Stimulated activated CD8-positive, alpha-beta memory T cell treated with anti-CD3 and anti-CD28 coated beads, Interleukin-12 subunit alpha, Interleukin-12 subunit beta, amount 100 ng/mL, for 1 hour (primary cell): ENCODE results near the gene MINK1.
A peak's percentile ranks its signal among the peaks of the same experiment; 100 is the strongest.

Source experiments
- DNase-seq: peaks from one replicate; pipeline ENCODE4 v3.0.0-alpha.2; 2020; ENCODE audit warnings: low read depth

MINK1 gene

DNA sequence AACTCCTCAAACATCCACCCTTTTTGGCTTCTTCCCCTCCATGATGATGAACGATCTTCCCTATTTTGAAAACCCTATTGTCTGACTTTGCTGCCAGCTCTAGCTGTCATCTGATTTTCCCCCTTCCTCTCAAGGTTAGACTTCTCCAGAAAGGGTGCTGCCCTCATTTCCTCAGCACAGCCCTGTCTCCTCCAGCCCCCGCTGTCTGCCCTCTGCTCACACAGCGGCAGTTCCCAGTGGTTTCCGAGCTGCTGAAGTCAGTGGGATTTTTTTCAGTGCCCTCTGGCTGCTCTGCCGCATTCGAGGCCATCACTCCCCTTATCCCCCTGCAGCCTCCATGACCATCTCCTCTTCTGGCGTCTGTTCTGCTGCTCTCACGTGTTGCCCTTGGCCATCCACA lies 39.6 kb downstream of the MINK1 start:
- DNase-seq: no peak

- DNase-seq: no peak
Measured at GRCh38 chr17:4877089-4877488, 43.9 kb downstream of the MINK1 start.

DNA sequence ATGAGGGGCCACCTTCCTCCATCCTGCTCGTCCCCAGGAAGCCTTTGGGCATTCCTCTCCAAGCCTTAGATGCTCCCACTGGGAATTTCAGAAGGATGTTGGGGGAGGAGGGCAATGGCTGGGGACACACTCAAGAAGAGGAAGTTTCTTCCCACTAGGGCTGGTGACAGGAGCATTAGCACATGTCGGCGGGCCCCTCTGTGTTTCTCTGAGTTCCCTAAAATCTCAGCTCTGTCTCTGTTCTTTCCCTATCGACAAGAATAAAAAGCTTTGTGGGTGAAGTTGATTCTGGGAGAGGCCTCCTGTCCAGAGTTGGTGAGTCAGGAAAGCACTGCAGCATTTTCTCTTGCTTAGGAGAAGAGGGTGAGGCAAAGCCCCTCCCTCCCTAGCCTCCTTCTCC lies 46.5 kb downstream of the MINK1 start:
- no peak for DNase-seq

- DNase-seq: no peak
Measured at GRCh38 chr17:4880857-4881256, 47.7 kb downstream of the MINK1 start.

- DNase-seq: peak; percentile 60
Measured at GRCh38 chr17:4881761-4882555, 48.8 kb downstream of the MINK1 start.

DNA sequence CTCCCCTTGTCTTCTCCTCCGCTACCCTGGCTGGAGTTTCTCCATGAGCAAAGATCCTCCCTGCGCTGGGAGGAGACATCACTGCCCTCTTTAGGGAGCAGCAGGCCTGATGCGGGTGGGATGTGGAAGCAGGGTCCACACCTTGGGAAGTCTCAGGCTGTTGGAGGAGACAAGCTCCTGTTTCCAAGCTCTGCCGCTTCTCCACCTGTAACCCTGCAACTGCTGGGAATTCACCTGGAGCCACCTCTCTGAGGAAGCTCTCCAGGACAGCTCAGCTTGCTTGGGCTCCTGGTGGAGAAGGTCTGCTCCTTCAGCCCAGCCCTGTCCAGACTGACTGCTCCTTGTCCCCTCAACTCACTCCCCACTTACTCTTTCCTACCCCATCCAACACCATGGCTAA lies 51.3 kb downstream of the MINK1 start:
- DNase-seq: no peak

- DNase-seq: no peak
Measured at GRCh38 chr17:4886830-4887229, 53.7 kb downstream of the MINK1 start.

DNA sequence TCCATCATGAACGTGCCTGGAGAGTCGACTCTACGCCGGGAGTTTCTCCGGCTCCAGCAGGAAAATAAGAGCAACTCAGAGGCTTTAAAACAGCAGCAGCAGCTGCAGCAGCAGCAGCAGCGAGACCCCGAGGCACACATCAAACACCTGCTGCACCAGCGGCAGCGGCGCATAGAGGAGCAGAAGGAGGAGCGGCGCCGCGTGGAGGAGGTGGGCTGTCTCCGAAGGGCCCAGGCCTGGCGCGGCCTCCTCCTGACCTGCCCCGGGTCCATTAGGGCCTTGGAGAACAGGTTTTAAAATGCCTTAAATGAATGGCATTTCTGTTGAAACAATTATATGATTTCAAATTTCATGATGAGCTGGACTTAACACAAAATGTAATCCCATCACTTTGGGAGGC lies 54.4 kb downstream of the MINK1 start:
- DNase-seq: no peak

- DNase-seq: no peak
Measured at GRCh38 chr17:4891411-4892410, 58.6 kb downstream of the MINK1 start.

GRCh38 chr17:4892499-4893221 lies 59.5 kb downstream of the MINK1 start:
- DNase-seq: no peak

DNA sequence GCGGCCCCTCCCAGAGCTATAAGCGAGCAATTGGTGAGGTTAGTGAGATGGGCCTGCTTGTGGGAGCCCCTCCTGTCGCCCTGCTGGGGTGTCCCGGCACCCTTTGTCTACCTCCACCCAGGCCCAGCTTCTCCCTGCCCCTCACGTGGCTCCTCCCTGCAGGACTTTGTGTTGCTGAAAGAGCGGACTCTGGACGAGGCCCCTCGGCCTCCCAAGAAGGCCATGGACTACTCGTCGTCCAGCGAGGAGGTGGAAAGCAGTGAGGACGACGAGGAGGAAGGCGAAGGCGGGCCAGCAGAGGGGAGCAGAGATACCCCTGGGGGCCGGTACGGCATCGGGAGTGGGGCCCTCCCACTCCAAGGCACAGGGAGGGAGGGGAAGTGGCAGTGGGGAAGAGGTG lies 60.1 kb downstream of the MINK1 start:
- DNase-seq: no peak

DNA sequence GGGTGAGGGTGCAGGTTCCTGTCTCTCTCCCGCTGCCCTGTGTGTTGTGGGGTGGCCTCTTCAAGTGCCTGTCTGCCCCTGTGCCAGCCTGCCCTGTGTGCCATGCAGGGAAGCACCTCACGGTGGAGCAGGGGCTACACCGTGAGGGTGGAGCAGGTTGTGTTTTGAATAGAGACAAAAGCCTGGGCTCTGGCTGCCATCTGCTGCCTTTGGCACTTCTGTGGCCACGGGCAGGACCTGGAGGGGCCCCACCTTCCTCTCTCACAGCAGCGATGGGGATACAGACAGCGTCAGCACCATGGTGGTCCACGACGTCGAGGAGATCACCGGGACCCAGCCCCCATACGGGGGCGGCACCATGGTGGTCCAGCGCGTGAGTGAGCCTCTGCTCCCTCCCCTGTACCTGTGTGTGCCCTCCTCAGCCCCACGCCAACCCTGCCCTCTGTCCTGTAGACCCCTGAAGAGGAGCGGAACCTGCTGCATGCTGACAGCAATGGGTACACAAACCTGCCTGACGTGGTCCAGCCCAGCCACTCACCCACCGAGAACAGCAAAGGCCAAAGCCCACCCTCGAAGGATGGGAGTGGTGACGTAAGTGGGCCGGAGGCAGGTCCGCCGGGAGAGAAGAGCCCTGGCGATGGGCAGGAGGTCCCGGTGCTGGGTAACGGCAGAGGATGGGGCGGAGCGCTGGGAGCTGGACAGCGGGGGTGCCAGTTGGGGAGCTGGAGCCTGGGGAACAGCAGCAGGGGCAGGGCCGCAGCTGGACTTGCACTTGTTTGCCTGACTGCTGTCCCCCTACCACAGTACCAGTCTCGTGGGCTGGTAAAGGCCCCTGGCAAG lies 60.8 kb downstream of the MINK1 start:
- DNase-seq: no peak

DNA sequence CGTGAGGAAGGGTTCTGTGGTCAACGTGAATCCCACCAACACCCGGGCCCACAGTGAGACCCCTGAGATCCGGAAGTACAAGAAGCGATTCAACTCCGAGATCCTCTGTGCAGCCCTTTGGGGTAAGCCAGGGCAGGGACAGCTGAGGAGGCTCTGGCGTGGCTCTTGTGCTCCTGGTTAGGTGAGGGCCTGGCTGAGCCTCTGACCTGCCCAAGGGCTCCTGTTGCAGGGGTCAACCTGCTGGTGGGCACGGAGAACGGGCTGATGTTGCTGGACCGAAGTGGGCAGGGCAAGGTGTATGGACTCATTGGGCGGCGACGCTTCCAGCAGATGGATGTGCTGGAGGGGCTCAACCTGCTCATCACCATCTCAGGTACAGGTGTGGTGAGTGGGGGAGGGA lies 62.0 kb downstream of the MINK1 start:
- DNase-seq: no peak

- DNase-seq: no peak
Measured at GRCh38 chr17:4895657-4896331, 62.7 kb downstream of the MINK1 start.

GRCh38 chr17:4896332-4897197 lies 63.4 kb downstream of the MINK1 start:
- no peak for DNase-seq

DNA sequence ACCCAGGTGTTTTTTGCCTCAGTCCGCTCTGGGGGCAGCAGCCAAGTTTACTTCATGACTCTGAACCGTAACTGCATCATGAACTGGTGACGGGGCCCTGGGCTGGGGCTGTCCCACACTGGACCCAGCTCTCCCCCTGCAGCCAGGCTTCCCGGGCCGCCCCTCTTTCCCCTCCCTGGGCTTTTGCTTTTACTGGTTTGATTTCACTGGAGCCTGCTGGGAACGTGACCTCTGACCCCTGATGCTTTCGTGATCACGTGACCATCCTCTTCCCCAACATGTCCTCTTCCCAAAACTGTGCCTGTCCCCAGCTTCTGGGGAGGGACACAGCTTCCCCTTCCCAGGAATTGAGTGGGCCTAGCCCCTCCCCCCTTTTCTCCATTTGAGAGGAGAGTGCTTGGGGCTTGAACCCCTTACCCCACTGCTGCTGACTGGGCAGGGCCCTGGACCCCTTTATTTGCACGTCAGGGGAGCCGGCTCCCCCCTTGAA lies 64.1 kb downstream of the MINK1 start:
- no peak for DNase-seq

GRCh38 chr17:4897785-4898184 lies 64.6 kb downstream of the MINK1 start:
- DNase-seq: no peak

GRCh38 chr17:4898351-4898750 lies 65.2 kb downstream of the MINK1 start:
- no peak for DNase-seq

- DNase-seq: no peak
Measured at GRCh38 chr17:4898927-4899326, 65.8 kb downstream of the MINK1 start.
